Measurements from ENCODE around the gene PHF24. TPM values are rescaled to one million over a fixed set of nuclear protein-coding genes. Genes with fewer than 3 reads are reported as not detected.

PHF24 gene
- total and polyA plus RNA-seq, 2 of the 13 experiments (the other 11 are each of a cell fraction or from before 2014, with no cell fraction given) = 0.05 TPM; not detected in 1

DNA sequence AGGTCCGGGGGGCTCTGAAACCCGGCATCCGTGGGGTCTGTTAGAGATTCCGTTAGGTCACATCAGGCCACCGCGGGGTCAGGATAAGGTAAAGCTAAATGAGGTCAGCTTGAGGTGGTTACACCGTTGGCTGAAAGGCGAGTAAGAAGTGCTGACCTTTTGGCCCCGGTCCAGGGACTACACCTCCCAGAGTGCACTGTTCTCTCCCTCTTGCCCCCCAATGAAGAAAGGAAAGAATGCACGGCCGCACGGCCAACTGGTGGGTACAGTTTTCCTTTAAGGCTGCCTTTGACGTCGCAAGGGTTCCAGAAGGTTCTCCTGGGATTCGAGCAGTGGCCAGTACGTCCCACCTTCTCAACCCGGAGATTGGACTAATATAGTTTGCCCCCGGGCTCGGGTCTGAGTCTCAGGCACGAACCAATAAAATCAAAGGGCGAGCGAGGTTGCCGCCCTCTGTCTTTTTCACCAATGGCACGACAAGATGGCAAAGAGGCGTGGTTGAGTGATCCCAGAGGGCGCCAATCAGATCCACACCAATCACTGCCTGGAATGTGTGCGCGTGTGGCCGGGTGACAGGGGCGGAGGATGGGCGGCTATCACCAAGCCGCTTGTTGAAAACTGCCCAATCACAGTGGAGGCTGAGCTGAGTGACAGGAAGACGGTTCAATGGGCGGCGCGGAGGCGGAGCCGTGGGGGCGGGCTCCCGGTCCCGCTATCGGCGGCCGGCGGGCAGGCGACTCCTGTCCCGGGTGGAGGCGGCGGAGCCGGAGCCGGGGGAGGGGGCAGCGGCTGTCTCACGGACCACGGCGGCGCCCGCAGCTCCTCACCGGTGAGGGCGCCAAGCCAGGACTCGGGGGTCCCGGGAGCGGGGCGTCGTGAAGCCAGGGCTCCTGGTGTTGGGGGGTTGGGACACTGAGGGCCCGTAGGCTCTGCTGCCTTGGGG lies 31.2 kb downstream of the PHF24 start, which contains the start of gene DNAJB5 (continued):
- no peak for TF ChIP-seq DBP (CRISPR knock-in tag; IDR thresholded peaks at IDR 0.05; ENCODE audit: not compliant biosample characterization)
- TF ChIP-seq ZNF598 (CRISPR knock-in tag; IDR thresholded peaks at IDR 0.05; ENCODE audit: borderline replicate concordance) = 0 out of 2 replicates have a peak, but pooled peaks have one; percentile 19
- no peak for TF ChIP-seq ZNF138 (CRISPR knock-in tag; IDR thresholded peaks at IDR 0.05; ENCODE audit: low read depth)
- TF ChIP-seq FOXJ3 (CRISPR knock-in tag; IDR thresholded peaks at IDR 0.05; ENCODE audit: borderline replicate concordance) = no peak
- no peak for TF ChIP-seq ZNF30 (CRISPR knock-in tag; IDR thresholded peaks at IDR 0.05)
- no peak for TF ChIP-seq ZNF644 (CRISPR knock-in tag; IDR thresholded peaks at IDR 0.05; ENCODE audit: low read depth)
- TF ChIP-seq, protein P1, sequence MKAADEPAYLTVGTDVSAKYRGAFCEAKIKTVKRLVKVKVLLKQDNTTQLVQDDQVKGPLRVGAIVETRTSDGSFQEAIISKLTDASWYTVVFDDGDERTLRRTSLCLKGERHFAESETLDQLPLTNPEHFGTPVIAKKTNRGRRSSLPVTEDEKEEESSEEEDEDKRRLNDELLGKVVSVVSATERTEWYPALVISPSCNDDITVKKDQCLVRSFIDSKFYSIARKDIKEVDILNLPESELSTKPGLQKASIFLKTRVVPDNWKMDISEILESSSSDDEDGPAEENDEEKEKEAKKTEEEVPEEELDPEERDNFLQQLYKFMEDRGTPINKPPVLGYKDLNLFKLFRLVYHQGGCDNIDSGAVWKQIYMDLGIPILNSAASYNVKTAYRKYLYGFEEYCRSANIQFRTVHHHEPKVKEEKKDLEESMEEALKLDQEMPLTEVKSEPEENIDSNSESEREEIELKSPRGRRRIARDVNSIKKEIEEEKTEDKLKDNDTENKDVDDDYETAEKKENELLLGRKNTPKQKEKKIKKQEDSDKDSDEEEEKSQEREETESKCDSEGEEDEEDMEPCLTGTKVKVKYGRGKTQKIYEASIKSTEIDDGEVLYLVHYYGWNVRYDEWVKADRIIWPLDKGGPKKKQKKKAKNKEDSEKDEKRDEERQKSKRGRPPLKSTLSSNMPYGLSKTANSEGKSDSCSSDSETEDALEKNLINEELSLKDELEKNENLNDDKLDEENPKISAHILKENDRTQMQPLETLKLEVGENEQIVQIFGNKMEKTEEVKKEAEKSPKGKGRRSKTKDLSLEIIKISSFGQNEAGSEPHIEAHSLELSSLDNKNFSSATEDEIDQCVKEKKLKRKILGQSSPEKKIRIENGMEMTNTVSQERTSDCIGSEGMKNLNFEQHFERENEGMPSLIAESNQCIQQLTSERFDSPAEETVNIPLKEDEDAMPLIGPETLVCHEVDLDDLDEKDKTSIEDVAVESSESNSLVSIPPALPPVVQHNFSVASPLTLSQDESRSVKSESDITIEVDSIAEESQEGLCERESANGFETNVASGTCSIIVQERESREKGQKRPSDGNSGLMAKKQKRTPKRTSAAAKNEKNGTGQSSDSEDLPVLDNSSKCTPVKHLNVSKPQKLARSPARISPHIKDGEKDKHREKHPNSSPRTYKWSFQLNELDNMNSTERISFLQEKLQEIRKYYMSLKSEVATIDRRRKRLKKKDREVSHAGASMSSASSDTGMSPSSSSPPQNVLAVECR (CRISPR knock-in tag; IDR thresholded peaks at IDR 0.05; ENCODE audit: borderline replicate concordance) = no peak; the same call in 1 of the 2 replicates
- no peak for TF ChIP-seq POLR2AphosphoS2 (IDR thresholded peaks at IDR 0.05; ENCODE audit: low read depth, low read length)
- no peak for TF ChIP-seq THAP9 (CRISPR knock-in tag; IDR thresholded peaks at IDR 0.05; ENCODE audit: borderline replicate concordance)
- TF ChIP-seq NPAS2 (CRISPR knock-in tag; IDR thresholded peaks at IDR 0.05; ENCODE audit: borderline replicate concordance) = no peak
- TF ChIP-seq ZBTB34 (CRISPR knock-in tag; IDR thresholded peaks at IDR 0.05) = no peak
- TF ChIP-seq, protein P2, sequence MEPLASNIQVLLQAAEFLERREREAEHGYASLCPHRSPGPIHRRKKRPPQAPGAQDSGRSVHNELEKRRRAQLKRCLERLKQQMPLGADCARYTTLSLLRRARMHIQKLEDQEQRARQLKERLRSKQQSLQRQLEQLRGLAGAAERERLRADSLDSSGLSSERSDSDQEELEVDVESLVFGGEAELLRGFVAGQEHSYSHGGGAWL (CRISPR knock-in tag; IDR thresholded peaks at IDR 0.05) = no peak
- no peak for TF ChIP-seq NFKB2 (CRISPR knock-in tag; IDR thresholded peaks at IDR 0.05; ENCODE audit: borderline replicate concordance)
- TF ChIP-seq KLF16 (CRISPR knock-in tag; IDR thresholded peaks at IDR 0.05) = no peak
- peak; percentile 6; the same call in 1 of the 2 replicates for TF ChIP-seq PHF8 (CRISPR knock-in tag; IDR thresholded peaks at IDR 0.05)
- TF ChIP-seq DMAP1 (CRISPR knock-in tag; IDR thresholded peaks at IDR 0.05) = 0 out of 2 replicates have a peak, but pooled peaks have one; percentile 23
- no peak for TF ChIP-seq JARID2 (CRISPR knock-in tag; IDR thresholded peaks at IDR 0.05; ENCODE audit: insufficient replicate concordance)
- peak; percentile 42 for TF ChIP-seq ASH2L (IDR thresholded peaks at IDR 0.05; ENCODE audit: insufficient read length, low read depth, low read length)
